Esophagus muscularis mucosa (tissue), 2 donors: ENCODE measurements around the gene MNAT1.

Experiments used
- POLR2A ChIP-seq: fragments of 450-650 bp; IDR thresholded peaks from one replicate; pipeline ENCODE4 v1.6.1; 2017; ENCODE audit warnings: antibody characterized with exemption, moderate library complexity, mild to moderate bottlenecking, low read depth
- POLR2AphosphoS5 ChIP-seq, 2 donors: sonication (generic); formaldehyde crosslinking; IDR thresholded peaks; one replicate each; pipeline ENCODE4 v1.6.1; 2017; ENCODE audit warnings: antibody characterized with exemption in 2 of 2

DNA sequence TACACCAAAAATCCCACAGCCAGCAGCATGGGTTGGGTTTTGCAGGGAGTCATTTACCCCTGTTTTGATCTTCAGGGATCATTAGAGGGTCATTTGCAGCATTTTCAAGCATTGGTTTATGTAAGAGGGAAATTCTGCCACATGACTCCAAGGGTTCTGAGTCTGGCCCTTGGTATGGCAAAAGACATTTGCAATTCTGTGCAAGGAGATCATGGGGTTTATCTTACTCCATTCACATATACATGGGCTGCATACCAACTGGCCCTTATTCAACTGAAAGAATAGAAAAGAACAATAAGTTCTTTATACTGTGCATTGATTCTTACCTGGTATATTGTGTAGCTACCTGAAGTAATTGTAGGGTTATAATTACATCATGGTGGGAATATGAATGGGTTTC lies 24.1 kb upstream of the MNAT1 start:
- no peak for TF ChIP-seq POLR2A
- no peak for TF ChIP-seq POLR2AphosphoS5 (IDR thresholded peaks at IDR 0.05)
